Upper lobe of right lung (tissue), 1 donor: ENCODE results near the gene MATN3. TPM values are rescaled to one million over a fixed set of nuclear protein-coding genes. Genes with fewer than 3 reads are reported as not detected.

Experiments
- ATAC-seq: fragments of 200-7000 bp; cut with Tn5 transposase; one replicate; pipeline ENCODE4 v1.9.1; 2020; ENCODE audit warnings: mild to moderate bottlenecking, moderate library complexity
- DNase-seq: peaks from one replicate; pipeline ENCODE4 v3.0.0-alpha.2; 2020
- H3K27ac ChIP-seq: fragments of 200-600 bp; one replicate; pipeline ENCODE4 v1.8.0; 2022
- H3K27me3 ChIP-seq: fragments of 200-600 bp; one replicate; pipeline ENCODE4 v1.8.0; 2022; ENCODE audit warnings: mild to moderate bottlenecking
- H3K36me3 ChIP-seq: fragments of 200-600 bp; one replicate; pipeline ENCODE4 v1.8.0; 2022
- H3K4me1 ChIP-seq: fragments of 200-600 bp; one replicate; pipeline ENCODE4 v1.8.0; 2022
- H3K4me3 ChIP-seq: fragments of 200-600 bp; one replicate; pipeline ENCODE4 v1.8.0; 2022; ENCODE audit warnings: mild to moderate bottlenecking
- H3K9me3 ChIP-seq: fragments of 200-600 bp; one replicate; pipeline ENCODE4 v1.8.0; 2022
- CTCF ChIP-seq: fragments of 200-600 bp; IDR thresholded peaks from one replicate; pipeline ENCODE4 v1.8.0; 2022; ENCODE audit warnings: antibody characterized with exemption
- intact Hi-C: fragments of 100-400 bp; cut with DNase I; formaldehyde crosslinking; loops from one replicate; pipeline ENCODE4 v1.11.0; 2022
- total RNA-seq: library from RNA; stranded (reverse); fragmentation: NEBNext Ultra II Directional; extraction: Animal tissue kit (Norgen Biotek cat#: 25700); gene quantifications from one replicate; pipeline ENCODE4 v1.2.1, GENCODE V29; 2021
- donor health status: DM: no; HTN: yes; CAD: no; lungs with severe emphysema.

Gene MATN3
- total RNA-seq, 1 donor from 2014 or later, result 11.7 TPM

- TF ChIP-seq CTCF, result no peak
Measured at GRCh38 chr2:20011276-20012031, 1.0 kb downstream of the MATN3 start.

DNA sequence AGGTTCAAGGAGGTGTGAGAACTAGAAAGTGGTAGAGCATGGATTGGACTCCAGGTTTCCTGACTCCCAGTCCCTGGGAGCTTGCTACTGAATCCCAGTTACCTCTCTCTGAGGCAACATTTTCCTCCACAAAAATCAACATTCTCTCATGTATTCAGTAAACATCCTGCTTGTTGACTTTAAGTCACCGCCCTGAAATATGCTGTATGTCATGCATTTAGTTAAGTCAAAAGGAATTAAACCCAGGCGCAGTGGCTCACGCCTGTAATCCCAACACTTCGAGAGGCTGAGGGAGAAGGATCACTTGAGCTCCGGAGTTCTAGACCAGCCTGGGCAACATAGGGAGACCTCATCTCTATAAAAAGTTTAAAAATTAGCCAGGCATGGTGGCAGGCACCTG, 3.8 kb downstream of the MATN3 start:
- Histone ChIP-seq H3K4me1 (peaks cover 12% of the 10 kb centered on the region), H3K27me3 (peaks cover 17% of the 10 kb centered on the region), H3K4me3 (no peak overlapping the region), H3K9me3 (no peaks in the 10 kb centered on the region), H3K36me3 (no peaks in the 10 kb centered on the region), H3K27ac (no peak overlapping the region)
- ATAC-seq (peak; percentile 17), DNase-seq (no peak)
- intact Hi-C loops, result no loop called here
- TF ChIP-seq CTCF, result no peak

More at GRCh38 chr2:20011276-20012031, 1.0 kb downstream of the MATN3 start:
- ATAC-seq, result no peak
- Histone ChIP-seq H3K9me3 (no peaks in the 10 kb centered on the region), H3K36me3 (no peaks in the 10 kb centered on the region), H3K4me1 (peaks cover 12% of the 10 kb centered on the region), H3K27me3 (peaks cover 17% of the 10 kb centered on the region), H3K4me3 (no peak overlapping the region), H3K27ac (no peak overlapping the region)
- DNase-seq, result no peak
- intact Hi-C loops, result loop anchor here (10.0 kb wide), 1 partner anchor 83 kb away; no protein-coding TSS in a partner anchor

GRCh38 chr2:20005891-20006470, 6.5 kb downstream of the MATN3 start:
- TF ChIP-seq CTCF, result no peak
- peak; percentile 20 for ATAC-seq

DNA sequence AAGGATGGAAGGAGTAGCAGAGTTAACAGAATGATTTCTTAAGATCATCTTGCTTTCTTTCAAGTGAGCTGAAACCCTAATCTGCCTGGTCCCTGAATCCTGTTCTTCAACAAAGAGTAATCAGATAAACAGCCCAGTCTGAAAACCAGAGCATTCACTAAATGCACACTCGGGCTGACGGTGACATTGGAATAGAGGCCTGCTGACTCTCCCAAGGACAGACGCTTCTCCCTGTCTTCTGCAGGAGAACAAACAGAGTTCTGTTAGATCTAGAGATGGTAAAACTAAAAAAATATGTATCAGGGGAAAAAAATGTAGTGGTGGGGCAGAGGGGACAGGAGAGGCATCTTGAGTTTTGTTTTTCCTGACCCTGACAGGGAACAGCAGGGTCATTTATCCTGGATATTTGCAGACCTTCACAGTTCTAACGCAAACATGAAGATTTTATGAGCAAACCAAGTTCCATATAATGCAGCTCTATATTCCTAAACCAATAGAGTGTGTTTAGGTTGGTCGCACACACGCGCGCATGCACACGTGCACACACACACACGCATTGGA, 7.3 kb downstream of the MATN3 start:
- no peak overlapping the region for H3K27ac ChIP-seq
- intact Hi-C loops, result no loop called here
- TF ChIP-seq CTCF, result no peak

More at GRCh38 chr2:20005891-20006470, 6.5 kb downstream of the MATN3 start:
- H3K9me3 ChIP-seq, result no peaks in the 10 kb centered on the region
- DNase-seq, result no peak
- no peaks in the 10 kb centered on the region for H3K4me1 ChIP-seq
- no peak overlapping the region for H3K4me3 ChIP-seq
- H3K27ac ChIP-seq, result no peak overlapping the region
- intact Hi-C loops, result no loop called here
- peaks cover 7% of the 10 kb centered on the region for H3K27me3 ChIP-seq
- no peaks in the 10 kb centered on the region for H3K36me3 ChIP-seq

GRCh38 chr2:20001361-20001863, 11.1 kb downstream of the MATN3 start:
- DNase-seq (no peak), ATAC-seq (no peak)
- Histone ChIP-seq H3K4me3 (no peak overlapping the region), H3K9me3 (no peaks in the 10 kb centered on the region), H3K36me3 (no peaks in the 10 kb centered on the region), H3K27me3 (no peaks in the 10 kb centered on the region), H3K4me1 (no peaks in the 10 kb centered on the region), H3K27ac (no peak overlapping the region)
- intact Hi-C loops, result no loop called here
- no peak for TF ChIP-seq CTCF

More for the DNA sequence above, 7.3 kb downstream of the MATN3 start:
- ATAC-seq (no peak), DNase-seq (no peak)
- H3K36me3 ChIP-seq, result no peaks in the 10 kb centered on the region
- H3K9me3 ChIP-seq, result no peaks in the 10 kb centered on the region
- H3K4me1 ChIP-seq, result no peaks in the 10 kb centered on the region
- no peak overlapping the region for H3K4me3 ChIP-seq
- peaks cover 7% of the 10 kb centered on the region for H3K27me3 ChIP-seq
